Stimulated activated CD8-positive, alpha-beta memory T cell treated with anti-CD3 and anti-CD28 coated beads, Interleukin-4, amount 100 ng/mL, for 1 hour (primary cell): ENCODE data around the gene OR2W1.

Experiments
- DNase-seq, 2 donors: peaks; one replicate each; pipeline ENCODE4 v3.0.0-alpha.2; 2020; ENCODE audit warnings: low read depth in 2 of 2, low spot score in 1 of 2

Gene OR2W1

GRCh38 chr6:29005183-29005885 is 39.6 kb downstream of the OR2W1 start, which contains the start of gene ZNF311:
ZNF311 (minus strand) TSS chr6:29005315; CDS start chr6:29003954, 1,361 bp downstream.
- DNase-seq, result no peak

GRCh38 chr6:28996844-28997510 is 48.0 kb downstream of the OR2W1 start:
- DNase-seq, result no peak

- no peak for DNase-seq
Observed at GRCh38 chr6:28995093-28995650, 49.8 kb downstream of the OR2W1 start.
